WTC11 (cell line): ENCODE results near the gene AGBL4.

Experiments used
- ESRRA ChIP-seq: sonication (generic); formaldehyde crosslinking; IDR thresholded peaks from 2 replicates; pipeline ENCODE4 v1.8.1; 2022; ENCODE audit warnings: mild to moderate bottlenecking, missing genetic modification reagents, borderline replicate concordance
- MXD4 ChIP-seq: fragments of 250-450 bp; sonication (Bioruptor Pico); IDR thresholded peaks from 2 replicates; pipeline ENCODE4 v1.8.0; 2021; ENCODE audit warnings: mild to moderate bottlenecking, moderate library complexity, borderline replicate concordance
- ZNF423 ChIP-seq: fragments of 250-450 bp; sonication (Bioruptor Pico); IDR thresholded peaks from 2 replicates; pipeline ENCODE4 v2.1.2; 2022; ENCODE audit warnings: mild to moderate bottlenecking, moderate library complexity
- TF ChIP-seq, protein P1 (sequence below): fragments of 200-600 bp; IDR thresholded peaks from 2 replicates; pipeline ENCODE4 v1.8.0; 2022; ENCODE audit warnings: antibody characterized with exemption
- TF ChIP-seq, protein P2 (sequence below): fragments of 250-450 bp; sonication (Bioruptor Pico); IDR thresholded peaks from 2 replicates; pipeline ENCODE4 v2.1.2; 2022; ENCODE audit warnings: mild to moderate bottlenecking, moderate library complexity
- TF ChIP-seq, protein P3 (sequence below): sonication (generic); formaldehyde crosslinking; IDR thresholded peaks from 2 replicates; pipeline ENCODE4 v1.8.1; 2023; ENCODE audit warnings: mild to moderate bottlenecking, missing genetic modification reagents, moderate library complexity
- TF ChIP-seq, protein P4 (sequence below): fragments of 250-450 bp; sonication (Bioruptor Pico); conservative IDR thresholded peaks from 2 replicates; pipeline ENCODE4 v1.9.0; 2021; ENCODE audit warnings: mild to moderate bottlenecking
- TF ChIP-seq, protein P5 (sequence below): sonication (generic); formaldehyde crosslinking; IDR thresholded peaks from 2 replicates; pipeline ENCODE4 v1.8.0; 2023; ENCODE audit warnings: missing genetic modification reagents, mild to moderate bottlenecking, borderline replicate concordance

DNA sequence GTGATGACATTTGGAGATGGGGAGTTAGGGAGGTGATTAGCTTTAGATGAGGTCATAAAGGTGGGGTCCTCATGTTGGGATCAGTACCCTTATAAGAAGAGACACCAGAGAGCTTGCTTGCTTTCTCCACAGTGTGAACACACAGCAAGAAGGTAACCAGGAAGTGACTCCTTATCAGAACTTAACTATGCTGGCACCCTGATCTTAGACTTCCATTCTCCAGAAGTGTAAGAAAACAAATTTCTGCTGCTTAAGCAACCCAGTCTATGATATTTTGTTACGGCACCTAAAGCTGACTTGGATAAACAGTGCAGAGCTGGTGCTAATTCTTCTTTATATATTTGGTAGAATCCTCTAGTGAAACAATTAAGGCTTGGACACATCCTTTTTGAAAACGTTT lies 346.0 kb downstream of the AGBL4 start:
- TF ChIP-seq, protein P1, sequence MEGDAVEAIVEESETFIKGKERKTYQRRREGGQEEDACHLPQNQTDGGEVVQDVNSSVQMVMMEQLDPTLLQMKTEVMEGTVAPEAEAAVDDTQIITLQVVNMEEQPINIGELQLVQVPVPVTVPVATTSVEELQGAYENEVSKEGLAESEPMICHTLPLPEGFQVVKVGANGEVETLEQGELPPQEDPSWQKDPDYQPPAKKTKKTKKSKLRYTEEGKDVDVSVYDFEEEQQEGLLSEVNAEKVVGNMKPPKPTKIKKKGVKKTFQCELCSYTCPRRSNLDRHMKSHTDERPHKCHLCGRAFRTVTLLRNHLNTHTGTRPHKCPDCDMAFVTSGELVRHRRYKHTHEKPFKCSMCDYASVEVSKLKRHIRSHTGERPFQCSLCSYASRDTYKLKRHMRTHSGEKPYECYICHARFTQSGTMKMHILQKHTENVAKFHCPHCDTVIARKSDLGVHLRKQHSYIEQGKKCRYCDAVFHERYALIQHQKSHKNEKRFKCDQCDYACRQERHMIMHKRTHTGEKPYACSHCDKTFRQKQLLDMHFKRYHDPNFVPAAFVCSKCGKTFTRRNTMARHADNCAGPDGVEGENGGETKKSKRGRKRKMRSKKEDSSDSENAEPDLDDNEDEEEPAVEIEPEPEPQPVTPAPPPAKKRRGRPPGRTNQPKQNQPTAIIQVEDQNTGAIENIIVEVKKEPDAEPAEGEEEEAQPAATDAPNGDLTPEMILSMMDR: no peak
- TF ChIP-seq ESRRA (CRISPR knock-in tag): no peak
- TF ChIP-seq, protein P2, sequence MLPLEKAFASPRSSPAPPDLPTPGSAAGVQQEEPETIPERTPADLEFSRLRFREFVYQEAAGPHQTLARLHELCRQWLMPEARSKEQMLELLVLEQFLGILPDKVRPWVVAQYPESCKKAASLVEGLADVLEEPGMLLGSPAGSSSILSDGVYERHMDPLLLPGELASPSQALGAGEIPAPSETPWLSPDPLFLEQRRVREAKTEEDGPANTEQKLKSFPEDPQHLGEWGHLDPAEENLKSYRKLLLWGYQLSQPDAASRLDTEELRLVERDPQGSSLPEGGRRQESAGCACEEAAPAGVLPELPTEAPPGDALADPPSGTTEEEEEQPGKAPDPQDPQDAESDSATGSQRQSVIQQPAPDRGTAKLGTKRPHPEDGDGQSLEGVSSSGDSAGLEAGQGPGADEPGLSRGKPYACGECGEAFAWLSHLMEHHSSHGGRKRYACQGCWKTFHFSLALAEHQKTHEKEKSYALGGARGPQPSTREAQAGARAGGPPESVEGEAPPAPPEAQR (CRISPR knock-in tag): no peak
- no peak for TF ChIP-seq ZNF423 (CRISPR knock-in tag)
- no peak for TF ChIP-seq MXD4 (CRISPR knock-in tag)
- TF ChIP-seq, protein P3, sequence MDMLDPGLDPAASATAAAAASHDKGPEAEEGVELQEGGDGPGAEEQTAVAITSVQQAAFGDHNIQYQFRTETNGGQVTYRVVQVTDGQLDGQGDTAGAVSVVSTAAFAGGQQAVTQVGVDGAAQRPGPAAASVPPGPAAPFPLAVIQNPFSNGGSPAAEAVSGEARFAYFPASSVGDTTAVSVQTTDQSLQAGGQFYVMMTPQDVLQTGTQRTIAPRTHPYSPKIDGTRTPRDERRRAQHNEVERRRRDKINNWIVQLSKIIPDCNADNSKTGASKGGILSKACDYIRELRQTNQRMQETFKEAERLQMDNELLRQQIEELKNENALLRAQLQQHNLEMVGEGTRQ (CRISPR knock-in tag): no peak
- TF ChIP-seq, protein P4, sequence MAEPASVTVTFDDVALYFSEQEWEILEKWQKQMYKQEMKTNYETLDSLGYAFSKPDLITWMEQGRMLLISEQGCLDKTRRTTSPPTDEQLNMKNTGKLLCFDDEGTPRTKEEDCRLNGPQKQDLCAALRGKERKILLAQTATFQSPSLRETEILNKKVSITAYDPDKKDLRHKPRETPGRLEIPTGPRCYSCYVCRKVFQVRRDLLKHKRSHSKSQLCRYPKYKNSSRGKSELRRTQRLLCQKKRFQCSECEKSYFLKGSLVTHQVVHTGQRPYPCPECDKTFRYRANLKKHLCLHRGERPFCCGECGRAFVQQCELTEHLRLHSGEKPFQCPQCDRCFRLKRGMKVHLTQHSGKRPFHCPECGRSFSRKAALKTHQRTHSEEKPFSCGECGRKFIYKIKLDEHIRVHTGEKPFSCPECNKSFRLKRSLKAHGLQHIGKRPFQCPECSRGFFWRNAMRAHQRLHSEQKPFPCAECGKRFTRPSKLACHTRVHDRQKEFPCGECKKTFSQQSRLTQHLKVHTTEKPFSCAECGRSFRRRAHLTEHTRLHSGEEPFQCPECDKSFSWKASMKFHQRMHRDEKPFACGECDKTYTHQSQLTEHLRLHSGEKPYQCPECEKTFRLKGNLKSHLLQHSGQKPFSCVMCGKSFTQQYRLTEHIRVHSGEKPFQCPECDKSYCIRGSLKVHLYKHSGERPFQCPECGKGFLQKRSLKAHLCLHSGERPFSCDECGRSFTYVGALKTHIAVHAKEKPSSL (CRISPR knock-in tag): no peak
- TF ChIP-seq, protein P5, sequence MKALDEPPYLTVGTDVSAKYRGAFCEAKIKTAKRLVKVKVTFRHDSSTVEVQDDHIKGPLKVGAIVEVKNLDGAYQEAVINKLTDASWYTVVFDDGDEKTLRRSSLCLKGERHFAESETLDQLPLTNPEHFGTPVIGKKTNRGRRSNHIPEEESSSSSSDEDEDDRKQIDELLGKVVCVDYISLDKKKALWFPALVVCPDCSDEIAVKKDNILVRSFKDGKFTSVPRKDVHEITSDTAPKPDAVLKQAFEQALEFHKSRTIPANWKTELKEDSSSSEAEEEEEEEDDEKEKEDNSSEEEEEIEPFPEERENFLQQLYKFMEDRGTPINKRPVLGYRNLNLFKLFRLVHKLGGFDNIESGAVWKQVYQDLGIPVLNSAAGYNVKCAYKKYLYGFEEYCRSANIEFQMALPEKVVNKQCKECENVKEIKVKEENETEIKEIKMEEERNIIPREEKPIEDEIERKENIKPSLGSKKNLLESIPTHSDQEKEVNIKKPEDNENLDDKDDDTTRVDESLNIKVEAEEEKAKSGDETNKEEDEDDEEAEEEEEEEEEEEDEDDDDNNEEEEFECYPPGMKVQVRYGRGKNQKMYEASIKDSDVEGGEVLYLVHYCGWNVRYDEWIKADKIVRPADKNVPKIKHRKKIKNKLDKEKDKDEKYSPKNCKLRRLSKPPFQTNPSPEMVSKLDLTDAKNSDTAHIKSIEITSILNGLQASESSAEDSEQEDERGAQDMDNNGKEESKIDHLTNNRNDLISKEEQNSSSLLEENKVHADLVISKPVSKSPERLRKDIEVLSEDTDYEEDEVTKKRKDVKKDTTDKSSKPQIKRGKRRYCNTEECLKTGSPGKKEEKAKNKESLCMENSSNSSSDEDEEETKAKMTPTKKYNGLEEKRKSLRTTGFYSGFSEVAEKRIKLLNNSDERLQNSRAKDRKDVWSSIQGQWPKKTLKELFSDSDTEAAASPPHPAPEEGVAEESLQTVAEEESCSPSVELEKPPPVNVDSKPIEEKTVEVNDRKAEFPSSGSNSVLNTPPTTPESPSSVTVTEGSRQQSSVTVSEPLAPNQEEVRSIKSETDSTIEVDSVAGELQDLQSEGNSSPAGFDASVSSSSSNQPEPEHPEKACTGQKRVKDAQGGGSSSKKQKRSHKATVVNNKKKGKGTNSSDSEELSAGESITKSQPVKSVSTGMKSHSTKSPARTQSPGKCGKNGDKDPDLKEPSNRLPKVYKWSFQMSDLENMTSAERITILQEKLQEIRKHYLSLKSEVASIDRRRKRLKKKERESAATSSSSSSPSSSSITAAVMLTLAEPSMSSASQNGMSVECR (CRISPR knock-in tag): no peak
